ENCODE measurements around the gene SSTR3.

The SSTR3 gene

GRCh38 chr22:37196539-37197450 is 15.5 kb downstream of the SSTR3 start:
- DNase-seq (ENCODE audit: low spot score) = no peak

- DNase-seq (ENCODE audit: low spot score) = no peak
Observed at GRCh38 chr22:37195921-37196320, 16.4 kb downstream of the SSTR3 start.

GRCh38 chr22:37194750-37195149 is 17.5 kb downstream of the SSTR3 start:
- DNase-seq (ENCODE audit: low spot score) = no peak

DNA sequence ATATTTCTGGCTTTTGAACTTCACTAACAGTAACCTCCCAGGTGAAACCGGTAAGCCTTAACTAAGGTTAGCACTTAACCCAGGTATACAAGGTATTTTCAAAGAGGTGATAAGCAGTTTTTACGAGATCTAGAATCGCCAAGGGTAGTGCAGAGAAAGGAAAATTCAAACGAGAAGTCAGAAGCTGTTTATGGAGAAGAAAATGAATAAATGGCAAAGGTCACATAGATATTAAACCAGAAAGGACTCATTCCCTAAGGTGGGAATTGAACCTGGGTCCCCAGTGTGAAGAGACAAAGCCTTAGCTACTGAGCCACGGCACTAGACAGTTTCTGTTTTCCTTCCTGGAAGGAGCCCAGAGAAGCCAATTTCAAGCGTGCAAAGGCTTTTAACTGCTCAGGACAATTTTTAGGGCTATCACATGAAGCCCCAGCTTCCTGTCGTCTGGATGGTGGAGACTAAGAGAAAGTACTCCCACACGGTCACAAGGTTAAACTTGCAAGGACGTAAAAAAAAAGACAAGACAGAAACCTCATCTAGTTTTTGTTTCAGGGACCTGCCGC is 18.6 kb downstream of the SSTR3 start:
- DNase-seq (ENCODE audit: low spot score) = peak; percentile 58

DNA sequence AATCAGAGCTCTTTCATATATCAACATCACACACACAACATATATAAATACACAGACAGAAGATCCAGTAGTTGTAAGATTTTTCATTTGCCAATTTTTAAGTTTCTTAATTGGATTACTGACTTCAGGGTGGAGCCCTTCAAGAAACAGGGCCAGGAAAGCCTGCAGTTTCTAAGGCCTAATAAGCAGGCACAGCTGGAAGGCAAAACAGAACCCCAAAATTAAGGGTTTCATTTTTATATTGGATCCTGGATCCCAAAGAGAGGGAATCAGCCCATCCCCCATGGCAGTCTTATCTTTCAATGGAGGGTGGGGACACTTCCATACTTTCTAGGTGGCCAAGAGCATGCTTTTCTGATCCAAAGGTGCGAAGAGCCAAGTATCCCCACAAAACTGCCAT is 19.5 kb downstream of the SSTR3 start:
- no peak for DNase-seq (ENCODE audit: low spot score)

GRCh38 chr22:37192204-37192603 is 20.1 kb downstream of the SSTR3 start:
- DNase-seq (ENCODE audit: low spot score) = no peak

DNA sequence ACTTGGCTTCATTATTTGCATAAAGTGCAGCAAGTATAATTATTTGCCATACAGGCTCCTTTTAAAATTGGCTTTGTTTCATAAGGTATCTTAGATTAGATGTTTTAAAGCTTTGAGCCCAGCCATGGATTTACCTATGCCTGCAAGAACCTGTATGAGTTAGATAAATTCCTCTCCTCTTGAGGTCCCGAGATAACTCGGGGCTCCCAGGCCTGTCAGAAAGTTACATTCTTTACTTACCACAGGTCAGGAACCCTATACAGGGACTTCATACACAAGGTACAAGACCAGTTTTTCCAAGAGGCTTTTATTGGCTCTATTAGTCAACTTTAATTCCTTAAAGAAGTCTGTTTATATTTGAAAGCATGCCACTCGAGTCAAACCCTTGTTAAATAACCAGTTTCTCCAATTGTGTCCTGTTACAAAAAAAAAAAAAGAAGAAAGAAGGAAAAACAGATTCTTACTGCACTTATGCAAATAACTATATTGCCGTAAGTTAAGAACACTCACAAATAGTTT is 22.0 kb downstream of the SSTR3 start:
- DNase-seq (ENCODE audit: low spot score) = no peak

DNA sequence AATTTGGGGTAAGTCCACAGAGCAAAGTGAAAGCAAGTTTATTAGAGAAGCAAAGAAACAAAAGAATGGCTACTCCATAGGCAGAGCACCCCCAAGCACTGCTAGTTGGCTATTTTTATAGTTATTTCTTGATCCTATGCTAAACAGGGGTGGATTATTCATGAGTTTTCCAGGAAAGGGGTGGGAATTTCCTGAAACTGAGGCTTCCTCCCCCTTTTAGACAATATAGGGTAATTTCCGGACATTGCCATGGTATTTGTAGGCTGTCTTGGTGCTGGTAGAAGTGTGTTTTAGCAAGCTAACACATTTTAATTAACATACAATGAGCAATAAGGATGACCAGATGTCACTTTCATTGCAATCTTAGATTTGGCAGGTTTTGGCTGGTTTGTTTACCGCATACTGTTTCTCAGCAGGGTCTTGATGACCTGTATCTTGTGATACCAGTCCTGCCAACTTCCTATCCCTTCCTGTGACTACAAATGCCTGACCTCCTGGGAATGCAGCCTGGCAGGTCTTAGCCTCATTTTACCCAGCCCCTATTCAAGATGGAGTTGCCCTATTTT is 23.3 kb downstream of the SSTR3 start:
- DNase-seq (ENCODE audit: low spot score) = no peak

GRCh38 chr22:37187891-37188761 is 24.2 kb downstream of the SSTR3 start, which contains the start of gene C1QTNF6:
C1QTNF6 (minus strand) TSS chr22:37188247; CDS start chr22:37188213, 34 bp downstream.
- DNase-seq (ENCODE audit: low spot score) = no peak

DNA sequence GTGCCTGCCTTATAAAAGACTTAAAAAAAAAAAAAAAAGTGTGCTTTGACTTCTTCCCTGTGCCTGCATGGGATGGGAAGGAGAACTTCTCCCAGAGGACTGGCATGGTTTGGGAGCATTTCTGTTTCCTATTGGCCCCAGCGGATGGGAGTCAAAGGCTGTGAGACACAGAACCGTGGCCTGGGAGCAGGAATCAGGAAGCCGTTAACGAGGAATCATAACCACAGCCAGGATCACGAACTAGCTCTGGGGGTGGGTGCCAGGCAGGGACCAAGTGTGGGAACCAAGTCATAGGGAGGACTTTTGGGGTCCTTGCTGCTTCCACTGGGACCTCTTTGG is 24.8 kb downstream of the SSTR3 start:
- DNase-seq (ENCODE audit: low spot score) = no peak

GRCh38 chr22:37186997-37187522 is 25.2 kb downstream of the SSTR3 start:
- DNase-seq (ENCODE audit: low spot score) = no peak

GRCh38 chr22:37186228-37186996 is 25.9 kb downstream of the SSTR3 start:
- peak; percentile 65 for DNase-seq (ENCODE audit: low spot score)

GRCh38 chr22:37185646-37186227 is 26.5 kb downstream of the SSTR3 start:
- DNase-seq (ENCODE audit: low spot score) = no peak

- no peak for DNase-seq (ENCODE audit: low spot score)
Observed at GRCh38 chr22:37184816-37185541, 27.3 kb downstream of the SSTR3 start.

DNA sequence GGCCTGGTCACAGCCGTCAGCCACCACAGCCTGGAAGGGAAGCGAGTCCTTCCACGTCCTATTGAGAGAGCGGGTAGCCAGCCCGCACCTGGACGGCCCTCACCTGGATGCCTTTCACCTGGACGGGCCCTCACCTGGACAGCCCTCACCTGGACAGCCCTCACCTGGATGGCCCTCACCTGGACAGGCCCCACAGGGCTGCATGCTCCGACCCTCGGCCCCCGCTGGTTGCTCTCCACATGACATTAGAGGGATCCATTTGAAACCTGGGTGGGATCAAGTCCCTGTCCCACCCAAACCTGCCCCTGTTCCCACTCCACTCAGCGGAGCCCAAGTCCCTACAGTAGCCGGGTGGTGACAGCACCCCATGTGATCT is 27.9 kb downstream of the SSTR3 start:
- no peak for DNase-seq (ENCODE audit: low spot score)

GRCh38 chr22:37183432-37184379 is 28.6 kb downstream of the SSTR3 start:
- DNase-seq (ENCODE audit: low spot score) = no peak

- no peak for DNase-seq (ENCODE audit: low spot score)
Observed at GRCh38 chr22:37182949-37183245, 29.4 kb downstream of the SSTR3 start.

GRCh38 chr22:37182101-37182948 is 30.0 kb downstream of the SSTR3 start:
- no peak for DNase-seq (ENCODE audit: low spot score)
